Neural progenitor cell (in vitro differentiated cells): ENCODE measurements around the gene FBXL20.

Experiments
- CTCF ChIP-seq: fragments of 200-600 bp; sonication (generic); IDR thresholded peaks from 2 replicates; pipeline ENCODE4 v1.5.1; 2017; ENCODE audit warnings: antibody characterized with exemption, mild to moderate bottlenecking
- EZH2 ChIP-seq: fragments of 200-600 bp; sonication (generic); IDR thresholded peaks from 2 replicates; pipeline ENCODE4 v1.6.1; 2017; ENCODE audit warnings: antibody characterized with exemption, mild to moderate bottlenecking, moderate library complexity
- EZH2phosphoT487 ChIP-seq: fragments of 200-600 bp; sonication (generic); IDR thresholded peaks from 2 replicates; pipeline ENCODE4 v1.6.1; 2017; ENCODE audit warnings: antibody characterized with exemption

- TF ChIP-seq CTCF (no peak), EZH2 (no peak), EZH2phosphoT487 (no peak)
These were observed 41.9 kb upstream of the FBXL20 start for GRCh38 chr17:39443326-39443725.
